AG10803 (cell line): ENCODE data around the gene DYNLL1.

ENCODE experiments used
- DNase-seq: peaks from one replicate; pipeline ENCODE4 v3.0.0; 2010; ENCODE audit warnings: low read depth
- H3K4me3 ChIP-seq: 2 replicates; pipeline ENCODE4 v1.5.1; 2011; ENCODE audit warnings: mild to moderate bottlenecking, low read length, control low read depth
- CTCF ChIP-seq: conservative IDR thresholded peaks from 2 replicates; pipeline ENCODE4 v1.5.1; 2011; ENCODE audit warnings: mild to moderate bottlenecking, low read length, control low read depth, inconsistent platforms

DYNLL1 gene

DNA sequence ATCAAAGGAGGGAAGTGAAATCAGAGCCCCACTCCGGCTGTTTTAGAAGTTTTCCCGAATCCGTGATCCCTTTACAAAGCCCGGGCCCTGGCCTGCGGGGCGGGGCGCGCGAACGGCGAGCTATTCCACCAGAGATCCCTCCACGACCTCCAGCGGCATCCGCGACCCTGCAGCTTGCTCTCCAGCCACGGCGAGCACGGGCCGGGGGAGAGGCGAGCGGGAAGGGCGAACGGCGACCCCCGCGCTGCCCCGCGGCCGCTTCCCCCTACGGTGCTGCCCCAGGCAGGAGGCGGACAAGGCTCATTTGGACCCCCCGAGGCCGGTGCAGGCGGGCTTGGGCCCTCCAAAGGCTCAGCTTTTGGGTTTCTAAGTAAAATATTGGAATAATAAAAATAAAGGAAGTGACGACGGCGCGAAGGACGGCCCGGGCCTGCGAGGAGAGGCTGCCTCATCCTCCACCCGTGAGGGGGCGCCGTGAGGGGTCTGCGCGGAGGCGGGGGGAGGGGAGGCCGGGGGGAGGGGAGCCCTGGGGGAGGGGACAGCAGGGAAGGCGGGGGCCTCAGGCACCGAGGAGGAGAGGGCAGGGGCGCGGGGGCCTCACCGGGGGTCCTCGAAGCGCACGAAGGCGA, 27.0 kb upstream of the DYNLL1 start:
- peak; percentile 13 for DNase-seq
- no peak for TF ChIP-seq CTCF
- peak overlapping the region; percentile 91 for H3K4me3 ChIP-seq

GRCh38 chr12:120469450-120470149, 26.3 kb upstream of the DYNLL1 start, which contains the start of gene SRSF9:
SRSF9 (minus strand) TSS chr12:120469748; CDS start chr12:120469609, 139 bp downstream.
- DNase-seq = peak; percentile 97
- peak; percentile 77 for TF ChIP-seq CTCF

DNA sequence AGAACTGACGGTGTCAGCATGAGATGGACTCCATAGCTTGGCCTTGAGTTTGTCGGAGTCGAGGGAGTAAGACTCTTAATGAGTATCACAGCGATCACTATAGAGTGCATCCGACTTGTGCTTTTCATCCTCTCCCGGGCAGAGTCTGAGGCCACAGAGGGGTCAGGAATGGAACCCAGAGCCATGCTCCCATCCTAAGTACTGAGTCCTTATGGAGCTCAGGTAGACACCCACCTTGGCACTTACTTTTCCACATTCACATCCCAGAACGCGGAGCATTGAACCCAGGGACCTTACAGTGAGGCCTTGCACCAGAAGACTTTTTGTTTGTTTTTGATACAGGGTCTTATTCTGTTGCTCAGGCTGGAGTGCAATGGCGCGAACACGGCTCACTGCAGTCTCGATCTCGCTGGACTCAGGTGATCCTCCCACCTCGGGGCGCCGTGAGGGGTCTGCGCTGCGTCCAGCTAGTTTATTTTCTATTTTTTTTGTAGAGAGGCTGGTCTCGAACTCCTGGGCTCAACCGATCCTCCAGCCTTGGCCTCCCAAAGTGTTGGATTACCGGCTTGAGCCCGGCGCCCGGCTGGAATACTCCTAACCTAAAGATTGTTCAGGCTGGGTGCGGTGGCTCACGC, 25.6 kb upstream of the DYNLL1 start:
- DNase-seq = peak; percentile 16
- peak overlapping the region; percentile 91 for H3K4me3 ChIP-seq
- TF ChIP-seq CTCF = no peak

More at GRCh38 chr12:120469450-120470149, 26.3 kb upstream of the DYNLL1 start, which contains the start of gene SRSF9:
- H3K4me3 ChIP-seq = peak within 1 kb of the TSS; percentile 91

DNA sequence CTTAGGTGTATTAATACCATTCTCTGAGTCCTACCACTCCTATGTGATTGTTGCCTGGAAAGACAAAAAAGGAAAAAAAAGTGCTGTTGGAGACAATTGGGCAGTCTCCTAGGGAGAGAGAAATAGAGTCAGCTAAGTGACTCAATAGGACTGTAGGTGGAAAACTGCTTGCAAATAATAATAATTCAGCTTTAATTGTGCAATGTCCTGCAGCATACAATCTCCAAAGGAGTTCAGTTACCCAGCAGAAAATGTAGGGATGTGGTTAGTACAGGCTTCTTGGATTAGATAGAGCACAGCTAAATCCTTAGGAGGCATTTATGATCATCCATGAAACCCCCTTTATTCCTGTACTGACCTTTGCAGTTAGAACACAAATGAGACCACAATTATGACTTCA, 23.4 kb upstream of the DYNLL1 start:
- no peak overlapping the region for H3K4me3 ChIP-seq
- peak; percentile 13 for DNase-seq
- TF ChIP-seq CTCF = no peak

GRCh38 chr12:120473807-120474615, 21.9 kb upstream of the DYNLL1 start:
- no peak overlapping the region for H3K4me3 ChIP-seq
- TF ChIP-seq CTCF = no peak
- no peak for DNase-seq

- no peak for TF ChIP-seq CTCF
- DNase-seq = peak; percentile 73
- H3K4me3 ChIP-seq = no peak overlapping the region
Observed at GRCh38 chr12:120474616-120474960, 21.3 kb upstream of the DYNLL1 start.
